ENCODE data around the gene WDR5. TPM values are rescaled to one million over a fixed set of nuclear protein-coding genes. Genes with fewer than 3 reads are reported as not detected.
A peak's percentile ranks its signal among the peaks of the same experiment; 100 is the strongest.

WDR5 gene
- total RNA-seq, 1 donor from 2014 or later, result 46.8 TPM

DNA sequence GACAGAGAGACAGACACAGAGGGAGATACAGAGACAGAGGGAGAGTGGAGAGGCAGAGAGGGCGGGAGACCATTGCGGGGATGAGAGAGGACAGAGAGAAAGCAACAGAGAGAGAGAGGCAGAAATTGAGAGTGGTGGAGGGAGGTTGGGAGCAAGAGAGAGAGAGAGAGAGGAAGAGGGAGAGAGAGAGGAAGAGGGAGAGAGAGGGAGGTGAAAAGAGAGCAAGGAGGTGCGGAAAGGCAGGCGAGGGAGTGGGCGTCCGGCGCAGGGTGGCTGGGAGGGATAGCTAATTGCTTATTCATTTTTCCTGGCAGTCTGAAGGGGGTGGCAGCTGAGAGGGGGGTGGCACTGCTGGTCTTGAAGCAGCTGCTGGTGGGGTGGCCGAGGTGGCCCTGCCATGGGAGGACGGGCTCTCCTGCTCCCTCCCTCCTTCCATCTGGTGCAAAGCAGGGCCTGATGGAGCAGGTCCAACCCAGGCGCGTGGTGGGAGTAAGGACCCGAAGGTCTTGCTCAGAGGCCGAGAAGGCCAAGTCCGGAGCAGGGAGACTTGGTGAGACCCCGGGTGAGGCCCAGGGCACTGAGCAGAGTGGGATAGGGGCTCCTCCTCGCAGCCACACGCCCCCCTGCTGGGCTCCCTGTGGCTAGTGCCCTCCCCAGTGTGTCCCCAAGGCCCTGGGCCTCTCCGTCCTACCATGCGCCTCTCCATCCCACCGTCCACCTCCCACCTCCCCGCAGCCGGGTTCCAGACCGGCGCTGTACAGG is 53.8 kb downstream of the WDR5 start:
- DNase-seq (ENCODE audit: low spot score, unreplicated experiment), result no peak
- Mint-ChIP-seq H3K27ac (no peak overlapping the region), H3K4me1 (ENCODE audit: low read depth) (peaks cover 6% of the 10 kb centered on the region), H3K27me3 (peaks cover 13% of the 10 kb centered on the region), H3K4me3 (ENCODE audit: low read depth) (no peak overlapping the region), H3K36me3 (ENCODE audit: insufficient read depth) (no peaks in the 10 kb centered on the region), H3K9me3 (ENCODE audit: low read depth) (no peaks in the 10 kb centered on the region)
- TF ChIP-seq, protein P1, sequence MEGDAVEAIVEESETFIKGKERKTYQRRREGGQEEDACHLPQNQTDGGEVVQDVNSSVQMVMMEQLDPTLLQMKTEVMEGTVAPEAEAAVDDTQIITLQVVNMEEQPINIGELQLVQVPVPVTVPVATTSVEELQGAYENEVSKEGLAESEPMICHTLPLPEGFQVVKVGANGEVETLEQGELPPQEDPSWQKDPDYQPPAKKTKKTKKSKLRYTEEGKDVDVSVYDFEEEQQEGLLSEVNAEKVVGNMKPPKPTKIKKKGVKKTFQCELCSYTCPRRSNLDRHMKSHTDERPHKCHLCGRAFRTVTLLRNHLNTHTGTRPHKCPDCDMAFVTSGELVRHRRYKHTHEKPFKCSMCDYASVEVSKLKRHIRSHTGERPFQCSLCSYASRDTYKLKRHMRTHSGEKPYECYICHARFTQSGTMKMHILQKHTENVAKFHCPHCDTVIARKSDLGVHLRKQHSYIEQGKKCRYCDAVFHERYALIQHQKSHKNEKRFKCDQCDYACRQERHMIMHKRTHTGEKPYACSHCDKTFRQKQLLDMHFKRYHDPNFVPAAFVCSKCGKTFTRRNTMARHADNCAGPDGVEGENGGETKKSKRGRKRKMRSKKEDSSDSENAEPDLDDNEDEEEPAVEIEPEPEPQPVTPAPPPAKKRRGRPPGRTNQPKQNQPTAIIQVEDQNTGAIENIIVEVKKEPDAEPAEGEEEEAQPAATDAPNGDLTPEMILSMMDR (IDR thresholded peaks at IDR 0.05; ENCODE audit: unreplicated experiment), result no peak

DNA sequence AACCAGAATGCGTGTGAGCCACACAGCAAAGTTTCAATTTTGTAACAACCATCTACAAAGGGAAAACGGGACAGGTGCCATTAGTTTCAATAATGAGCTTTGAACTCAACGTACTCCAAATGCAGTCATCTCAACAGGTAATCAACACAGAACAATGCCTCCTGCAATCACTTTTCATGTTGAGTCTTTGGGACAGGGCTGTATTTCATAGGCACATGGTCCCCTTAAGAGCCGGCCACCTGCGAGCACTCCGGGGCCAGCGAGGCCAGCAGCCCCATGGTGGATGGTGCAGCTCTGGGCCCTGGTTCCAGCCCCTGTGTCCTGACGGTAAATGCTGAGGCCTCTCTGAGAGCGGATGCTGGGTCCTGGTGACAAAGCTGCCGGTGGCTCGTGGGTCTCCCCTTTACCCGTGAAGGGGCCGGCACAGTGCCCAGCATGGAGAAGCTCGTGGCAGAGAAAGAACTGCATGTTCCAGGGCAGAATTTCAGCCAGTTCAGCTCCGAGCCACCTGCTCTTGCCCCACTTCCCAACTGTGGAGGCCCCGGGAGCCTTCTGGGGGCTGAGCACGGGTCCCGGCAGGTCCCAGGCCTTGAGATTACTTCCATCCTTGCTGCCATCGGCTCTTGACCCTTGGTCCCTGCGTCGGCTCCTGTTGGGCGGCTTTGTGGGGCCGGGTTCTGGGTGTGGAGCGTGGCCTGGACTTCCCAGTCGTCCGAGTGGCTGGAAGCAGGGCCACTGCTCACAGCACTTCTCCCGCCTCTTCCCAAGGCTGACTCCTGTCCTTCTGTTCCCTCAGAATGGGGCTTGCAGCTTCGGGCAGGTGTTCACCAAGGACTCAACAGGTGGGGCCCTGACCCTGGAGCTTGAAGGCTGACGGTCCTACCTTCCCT is 54.6 kb downstream of the WDR5 start:
- TF ChIP-seq, protein P1 (IDR thresholded peaks at IDR 0.05; ENCODE audit: unreplicated experiment), result no peak
- H3K36me3 Mint-ChIP-seq (ENCODE audit: insufficient read depth), result no peaks in the 10 kb centered on the region
- no peak overlapping the region for H3K27ac Mint-ChIP-seq
- peaks cover 6% of the 10 kb centered on the region for H3K4me1 Mint-ChIP-seq (ENCODE audit: low read depth)
- no peak for DNase-seq (ENCODE audit: low spot score, unreplicated experiment)
- H3K9me3 Mint-ChIP-seq (ENCODE audit: low read depth), result no peaks in the 10 kb centered on the region
- no peak overlapping the region for H3K4me3 Mint-ChIP-seq (ENCODE audit: low read depth)
- peaks cover 13% of the 10 kb centered on the region for H3K27me3 Mint-ChIP-seq

DNA sequence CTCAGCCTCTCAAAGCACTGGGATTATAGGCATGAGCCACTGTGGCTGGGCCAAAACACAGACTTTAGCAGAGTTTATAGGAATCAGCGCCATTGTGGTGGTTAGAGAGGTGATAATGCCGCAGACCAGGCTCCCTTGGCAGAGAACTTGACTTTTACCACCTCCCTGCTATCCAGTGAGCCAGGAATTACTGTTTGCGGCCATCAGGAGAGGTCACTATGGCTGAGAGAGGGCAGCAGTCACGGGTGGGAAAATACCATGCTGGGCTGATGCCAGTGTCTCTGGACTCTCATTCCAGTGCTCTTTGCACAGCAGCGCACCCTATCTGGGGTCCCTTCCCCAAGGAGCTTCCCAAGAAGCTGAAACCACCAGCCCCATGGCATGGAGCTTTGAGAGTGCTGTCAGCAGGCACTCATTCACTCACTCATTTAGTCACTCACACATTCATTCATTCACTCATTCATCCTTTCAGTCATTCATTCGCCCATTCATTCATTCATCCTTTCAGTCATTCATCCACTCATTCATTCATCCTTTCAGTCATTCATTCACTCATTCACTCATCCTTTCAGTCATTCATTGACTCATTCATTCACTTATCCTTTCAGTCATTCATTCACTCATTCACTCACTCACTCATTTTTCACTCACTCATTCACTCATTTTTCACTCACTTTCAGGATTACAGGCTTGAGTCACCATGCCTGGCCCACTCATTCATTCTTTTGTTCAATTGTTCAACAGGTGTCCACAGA is 55.8 kb downstream of the WDR5 start:
- peaks cover 6% of the 10 kb centered on the region for H3K4me1 Mint-ChIP-seq (ENCODE audit: low read depth)
- DNase-seq (ENCODE audit: low spot score, unreplicated experiment), result no peak
- H3K27ac Mint-ChIP-seq, result peak overlapping the region; percentile 2
- no peaks in the 10 kb centered on the region for H3K9me3 Mint-ChIP-seq (ENCODE audit: low read depth)
- TF ChIP-seq, protein P1 (IDR thresholded peaks at IDR 0.05; ENCODE audit: unreplicated experiment), result no peak
- no peaks in the 10 kb centered on the region for H3K36me3 Mint-ChIP-seq (ENCODE audit: insufficient read depth)
- peaks cover 13% of the 10 kb centered on the region for H3K27me3 Mint-ChIP-seq
- no peak overlapping the region for H3K4me3 Mint-ChIP-seq (ENCODE audit: low read depth)

DNA sequence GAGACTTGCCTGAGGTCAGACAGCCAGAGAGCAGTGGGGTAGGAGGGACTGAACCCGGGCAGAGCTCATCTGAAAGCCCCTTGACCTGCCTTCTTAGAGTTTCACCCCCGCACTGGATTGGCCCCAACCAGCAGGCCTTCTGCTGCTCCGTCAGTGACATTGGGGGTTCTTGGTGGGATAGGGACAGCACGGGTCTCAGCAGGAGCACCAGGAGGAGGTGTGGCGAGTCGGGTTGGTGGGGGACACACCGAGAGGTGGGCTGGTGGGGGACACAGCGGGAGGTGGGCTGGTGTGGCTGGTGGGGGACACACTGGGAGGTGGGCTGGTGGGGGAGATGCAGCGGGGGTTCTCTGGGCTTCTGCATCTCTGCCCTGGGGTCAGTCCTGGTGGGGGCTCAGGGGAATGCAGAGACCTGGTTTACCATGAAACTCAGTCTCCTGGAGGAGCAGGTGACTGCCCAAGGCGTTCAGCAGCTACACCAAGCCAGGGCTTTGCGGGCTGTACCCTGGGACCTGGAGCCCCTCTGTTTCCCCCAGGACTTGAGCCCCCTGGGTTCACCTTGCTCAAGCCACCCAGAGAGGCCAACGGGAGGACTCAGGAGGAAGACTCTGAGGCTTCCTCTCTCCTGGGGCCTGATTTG is 56.5 kb downstream of the WDR5 start:
- TF ChIP-seq, protein P1 (IDR thresholded peaks at IDR 0.05; ENCODE audit: unreplicated experiment), result no peak
- peaks cover 6% of the 10 kb centered on the region for H3K4me1 Mint-ChIP-seq (ENCODE audit: low read depth)
- H3K36me3 Mint-ChIP-seq (ENCODE audit: insufficient read depth), result no peaks in the 10 kb centered on the region
- H3K27ac Mint-ChIP-seq, result no peak overlapping the region
- H3K9me3 Mint-ChIP-seq (ENCODE audit: low read depth), result no peaks in the 10 kb centered on the region
- DNase-seq (ENCODE audit: low spot score, unreplicated experiment), result no peak
- H3K27me3 Mint-ChIP-seq, result peaks cover 13% of the 10 kb centered on the region
- H3K4me3 Mint-ChIP-seq (ENCODE audit: low read depth), result no peak overlapping the region

Measured in progenitor cell of endocrine pancreas (in vitro differentiated cells).